HUDEP-2 (cell line): ENCODE results near the gene SAPCD1.

Experiments used
- DNase-seq, 76 experiments: peaks; one replicate each; lab custom pipeline; 2025; ENCODE audit not compliant: unreplicated experiment in 76 of 76; lab: John Stamatoyannopoulos, UW

The SAPCD1 gene

DNA sequence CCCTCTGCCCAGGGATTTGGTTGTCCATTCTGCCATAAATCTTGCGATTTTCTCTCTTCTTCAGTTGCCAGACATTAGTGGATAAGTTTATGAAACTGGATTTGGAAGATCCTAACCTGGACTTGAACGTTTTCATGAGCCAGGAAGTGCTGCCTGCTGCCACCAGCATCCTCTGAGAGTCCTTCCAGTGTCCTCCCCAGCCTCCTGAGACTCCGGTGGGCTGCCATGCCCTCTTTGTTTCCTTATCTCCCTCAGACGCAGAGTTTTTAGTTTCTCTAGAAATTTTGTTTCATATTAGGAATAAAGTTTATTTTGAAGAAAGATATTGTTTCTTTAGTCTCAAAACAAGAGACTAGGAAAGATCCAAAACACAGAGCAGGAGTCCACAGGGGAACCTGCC is at the start of gene SAPCD1:
SAPCD1 (plus strand) TSS at position 301 of the 400 bp plus-strand sequence. CDS start 399 bp downstream, outside the sequence.
- DNase-seq, result no peak

GRCh38 chr6:31713465-31713864 is 49.0 kb upstream of the SAPCD1 start:
- no peak for DNase-seq

DNA sequence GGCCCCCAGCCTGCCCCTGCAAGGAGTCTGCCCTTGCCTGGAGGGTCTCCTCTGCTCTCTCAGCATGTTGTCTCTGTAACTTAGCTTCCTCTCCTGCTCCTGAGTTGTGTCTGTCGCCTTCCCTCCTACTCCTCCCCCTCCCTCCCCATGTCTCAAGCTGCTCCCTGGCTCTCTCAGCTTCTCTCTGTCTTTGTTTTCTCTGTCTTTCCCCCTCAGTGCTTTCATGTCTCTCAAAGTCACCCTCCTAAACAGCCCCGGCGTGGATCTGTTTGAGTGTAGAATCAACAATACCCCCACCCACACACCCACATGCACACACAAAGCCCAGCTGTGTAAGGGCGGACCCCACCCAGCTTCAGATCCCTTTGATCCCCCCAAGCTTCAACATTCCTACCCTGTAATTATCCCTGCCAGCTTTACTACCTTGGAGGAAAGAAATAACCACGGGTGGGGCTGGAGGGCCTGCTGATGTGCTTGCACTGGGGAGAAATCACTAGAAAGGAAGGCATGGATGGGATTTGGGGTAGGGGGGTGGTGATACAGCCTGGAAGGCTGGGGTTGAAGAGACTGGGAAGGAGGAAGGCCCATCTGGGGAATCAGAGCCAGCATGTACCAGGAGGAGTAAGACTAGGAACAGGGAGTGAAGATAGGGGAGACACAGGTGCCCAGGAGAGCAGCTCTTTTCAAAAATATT is 48.3 kb upstream of the SAPCD1 start:
- DNase-seq, result no peak

DNA sequence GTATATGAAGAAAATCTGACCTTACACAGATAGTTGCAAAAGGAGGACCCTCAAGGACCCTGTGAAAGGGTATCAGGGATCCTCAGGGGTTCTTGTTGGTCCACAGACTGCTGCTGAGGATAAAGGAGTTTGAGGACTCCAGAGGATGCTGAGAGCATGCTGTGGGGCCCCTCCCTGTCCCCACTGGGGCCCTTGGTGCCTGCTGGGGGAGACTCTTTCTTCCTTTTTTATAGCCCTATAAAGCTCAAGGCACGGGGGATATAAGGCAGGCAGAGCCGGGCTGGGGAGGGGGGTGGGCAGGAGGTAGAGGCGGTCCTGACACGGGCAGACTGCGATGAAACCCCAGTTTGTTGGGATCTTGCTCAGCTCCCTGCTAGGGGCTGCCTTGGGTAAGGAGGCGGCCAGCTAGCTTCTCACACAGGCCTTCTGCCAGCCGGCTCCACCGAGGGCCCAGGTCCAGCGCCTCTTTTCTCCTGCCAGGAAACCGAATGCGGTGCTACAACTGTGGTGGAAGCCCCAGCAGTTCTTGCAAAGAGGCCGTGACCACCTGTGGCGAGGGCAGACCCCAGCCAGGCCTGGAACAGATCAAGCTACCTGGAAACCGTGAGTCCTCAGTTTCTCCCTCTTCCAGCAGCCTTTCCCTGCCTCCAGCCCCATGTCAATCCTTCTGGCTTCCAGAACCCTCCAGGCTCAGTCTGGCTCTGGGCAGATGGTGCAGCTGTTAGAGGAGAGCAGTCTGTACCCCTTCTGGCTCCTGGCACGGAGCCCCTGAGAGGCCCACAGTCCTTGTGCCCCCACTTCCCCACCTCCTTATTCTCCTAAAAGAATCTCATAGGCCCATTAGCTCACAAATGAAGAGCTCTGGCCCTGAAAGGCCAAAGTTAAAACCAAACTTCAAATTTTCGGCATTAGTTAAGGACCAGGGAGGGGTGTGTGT is 47.2 kb upstream of the SAPCD1 start, which contains the start of gene LY6G6D:
LY6G6D (plus strand) TSS at position 327 of the 937 bp plus-strand sequence; CDS start at position 335, 8 bp downstream.
- DNase-seq, result no peak

DNA sequence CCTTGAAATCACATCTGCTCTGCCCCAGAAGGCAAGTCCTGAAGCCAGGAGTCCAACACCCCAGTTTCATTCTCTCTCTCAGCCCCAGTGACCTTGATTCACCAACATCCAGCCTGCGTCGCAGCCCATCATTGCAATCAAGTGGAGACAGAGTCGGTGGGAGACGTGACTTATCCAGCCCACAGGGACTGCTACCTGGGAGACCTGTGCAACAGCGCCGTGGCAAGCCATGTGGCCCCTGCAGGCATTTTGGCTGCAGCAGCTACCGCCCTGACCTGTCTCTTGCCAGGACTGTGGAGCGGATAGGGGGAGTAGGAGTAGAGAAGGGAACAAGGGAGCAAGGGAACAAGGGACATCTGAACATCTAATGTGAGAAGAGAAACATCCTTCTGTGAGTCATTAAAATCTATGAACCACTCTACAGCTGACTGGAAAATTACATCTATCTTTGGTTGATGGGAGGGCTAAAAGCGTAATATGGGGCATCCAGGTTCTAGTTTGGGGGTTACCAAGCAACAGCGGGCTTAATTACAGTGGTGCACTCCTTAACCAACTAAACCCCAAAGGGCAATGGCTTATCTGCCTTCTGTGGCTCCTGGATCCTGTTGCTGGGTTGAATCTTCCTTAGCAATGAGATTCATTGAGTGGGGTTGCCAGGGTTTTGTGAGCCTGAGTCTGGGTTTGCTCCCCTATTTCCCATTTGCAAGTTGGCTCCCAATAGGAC is 44.8 kb upstream of the SAPCD1 start:
- no peak for DNase-seq

- no peak for DNase-seq
These were observed 44.2 kb upstream of the SAPCD1 start for GRCh38 chr6:31718265-31718664.

DNA sequence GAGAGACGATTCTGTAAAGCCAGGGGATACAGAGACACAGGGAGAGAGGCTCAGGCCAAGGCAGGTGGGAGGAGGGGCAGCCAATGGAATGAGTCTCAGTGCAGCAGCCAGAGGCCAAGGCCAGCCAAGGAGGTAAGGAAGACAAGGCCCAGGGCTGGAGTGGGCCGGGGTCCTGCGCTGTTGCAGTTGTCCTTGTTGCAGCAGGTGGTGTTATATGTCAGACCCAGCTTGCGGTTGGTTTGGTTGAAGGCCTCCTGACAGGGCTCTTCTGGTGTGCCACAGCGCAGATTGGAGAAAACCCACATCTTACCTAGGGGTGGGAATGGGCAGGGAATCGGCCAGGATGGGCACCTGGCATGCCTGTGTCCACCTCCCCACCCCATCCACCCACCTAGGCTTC is 43.5 kb upstream of the SAPCD1 start:
- no peak for DNase-seq

- no peak for DNase-seq
These were observed 42.2 kb upstream of the SAPCD1 start for GRCh38 chr6:31720196-31720770.

GRCh38 chr6:31721351-31722020 is 41.0 kb upstream of the SAPCD1 start, which contains the start of gene LY6G6C:
LY6G6C (minus strand) TSS chr6:31721746; CDS start chr6:31721679, 67 bp downstream.
- no peak for DNase-seq

GRCh38 chr6:31722173-31722572 is 40.3 kb upstream of the SAPCD1 start:
- DNase-seq, result no peak

GRCh38 chr6:31723245-31723979 is 39.0 kb upstream of the SAPCD1 start, which contains the start of gene MPIG6B:
MPIG6B (plus strand) TSS chr6:31723373; CDS start chr6:31723384, 11 bp downstream.
- no peak for DNase-seq

GRCh38 chr6:31723980-31724691 is 38.3 kb upstream of the SAPCD1 start:
- DNase-seq, result no peak

GRCh38 chr6:31725502-31726350 is 36.7 kb upstream of the SAPCD1 start:
- peak in 27 of 76 experiments; percentile 8 to 53 (median 31) for DNase-seq

GRCh38 chr6:31727034-31727716 is 35.3 kb upstream of the SAPCD1 start:
- DNase-seq, result peak in 27 of 76 experiments; percentile 18 to 47 (median 32)

- DNase-seq, result peak in 3 of 76 experiments; percentile 24 to 38 (median 26)
These were observed 34.5 kb upstream of the SAPCD1 start for GRCh38 chr6:31727717-31728671.
